ENCODE data around the gene DHX35. TPM values are rescaled to one million over a fixed set of nuclear protein-coding genes. Genes with fewer than 3 reads are reported as not detected.

Gene DHX35
- total RNA-seq, 1 experiment from 2014 or later = 11.2 TPM

DNA sequence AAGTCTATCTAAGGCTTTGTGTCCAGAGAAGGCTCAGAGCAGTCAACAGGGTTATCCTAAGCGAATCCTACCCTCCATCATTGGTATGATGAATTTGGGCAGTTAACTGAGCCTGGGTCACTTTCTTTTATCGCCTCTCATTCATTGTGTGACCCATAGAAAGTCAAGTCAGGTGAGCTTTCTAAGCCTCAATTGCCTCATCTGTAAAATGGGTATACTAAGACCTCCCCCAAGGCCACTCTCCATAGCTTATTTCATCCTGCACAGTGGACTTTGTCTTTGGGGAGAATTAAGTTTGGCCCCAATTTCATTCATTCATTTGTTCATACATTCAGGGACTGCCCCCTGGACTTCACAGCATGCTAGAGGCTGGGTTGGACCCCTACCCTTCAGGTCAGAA lies 110.5 kb downstream of the DHX35 start (continued):
- TF ChIP-seq, protein P1, sequence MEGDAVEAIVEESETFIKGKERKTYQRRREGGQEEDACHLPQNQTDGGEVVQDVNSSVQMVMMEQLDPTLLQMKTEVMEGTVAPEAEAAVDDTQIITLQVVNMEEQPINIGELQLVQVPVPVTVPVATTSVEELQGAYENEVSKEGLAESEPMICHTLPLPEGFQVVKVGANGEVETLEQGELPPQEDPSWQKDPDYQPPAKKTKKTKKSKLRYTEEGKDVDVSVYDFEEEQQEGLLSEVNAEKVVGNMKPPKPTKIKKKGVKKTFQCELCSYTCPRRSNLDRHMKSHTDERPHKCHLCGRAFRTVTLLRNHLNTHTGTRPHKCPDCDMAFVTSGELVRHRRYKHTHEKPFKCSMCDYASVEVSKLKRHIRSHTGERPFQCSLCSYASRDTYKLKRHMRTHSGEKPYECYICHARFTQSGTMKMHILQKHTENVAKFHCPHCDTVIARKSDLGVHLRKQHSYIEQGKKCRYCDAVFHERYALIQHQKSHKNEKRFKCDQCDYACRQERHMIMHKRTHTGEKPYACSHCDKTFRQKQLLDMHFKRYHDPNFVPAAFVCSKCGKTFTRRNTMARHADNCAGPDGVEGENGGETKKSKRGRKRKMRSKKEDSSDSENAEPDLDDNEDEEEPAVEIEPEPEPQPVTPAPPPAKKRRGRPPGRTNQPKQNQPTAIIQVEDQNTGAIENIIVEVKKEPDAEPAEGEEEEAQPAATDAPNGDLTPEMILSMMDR (IDR thresholded peaks at IDR 0.05 in 2 of 3, conservative IDR thresholded peaks at IDR 0.05 in 1 of 3; ENCODE audit: borderline replicate concordance in 1 of 3, insufficient read depth in 1 of 3, low read depth in 2 of 3, low read length in 2 of 3) = no peak
- no peak for TF ChIP-seq ZBTB33 (IDR thresholded peaks at IDR 0.05; ENCODE audit: extremely low read depth, insufficient replicate concordance, low read length)

- BruUV-seq (replicated peaks) = no TSS peak
- H2AFZ ChIP-seq (ENCODE audit: low read depth, low read length, poor library complexity, severe bottlenecking) = no peak overlapping the region
- no peak overlapping the region for H3K9ac ChIP-seq (ENCODE audit: low read length)
- no peak overlapping the region for H3K27ac ChIP-seq (ENCODE audit: low read depth, low read length)
- H3K36me3 ChIP-seq (ENCODE audit: control insufficient read depth in 1 of 2, insufficient read depth in 2 of 2, low read length in 2 of 2) = no peaks in the 10 kb centered on the region
- no peaks in the 10 kb centered on the region for H4K20me1 ChIP-seq (ENCODE audit: insufficient read depth)
- no peak overlapping the region for H3K4me2 ChIP-seq (ENCODE audit: low read length)
- peaks cover under 1 to 6% of the 10 kb centered on the region in 2 experiments; a peak in 3 of 4 replicates for H3K4me1 ChIP-seq (ENCODE audit: control insufficient read depth in 1 of 2, insufficient read depth in 2 of 2, low read length in 2 of 2)
- no peaks in the 10 kb centered on the region for H3K79me2 ChIP-seq (ENCODE audit: insufficient read depth, low read length)
- ATAC-seq (no peak), DNase-seq (ENCODE audit: low read depth, low spot score) (no peak)
- ChIA-PET POLR2A (no interaction called here), CTCF (interaction anchor here (1.7 kb wide), 1 partner anchor 25 kb away, joined by 3 read pairs; no protein-coding TSS in a partner anchor), RAD21 (ENCODE audit: low non-redundant PET in 1 of 2, low total read pairs in 2 of 2, uncharacterized antibody in 2 of 2, unreplicated experiment in 2 of 2) (no interaction called here)
- TF ChIP-seq ELF1 (IDR thresholded peaks at IDR 0.05; ENCODE audit: borderline replicate concordance, low read depth) = no peak
- TF ChIP-seq, protein P2, sequence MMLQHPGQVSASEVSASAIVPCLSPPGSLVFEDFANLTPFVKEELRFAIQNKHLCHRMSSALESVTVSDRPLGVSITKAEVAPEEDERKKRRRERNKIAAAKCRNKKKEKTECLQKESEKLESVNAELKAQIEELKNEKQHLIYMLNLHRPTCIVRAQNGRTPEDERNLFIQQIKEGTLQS (IDR thresholded peaks at IDR 0.05) = no peak
- no peak for TF ChIP-seq EZH2phosphoT487 (IDR thresholded peaks at IDR 0.05; ENCODE audit: borderline replicate concordance)
- no peak for TF ChIP-seq MAX (IDR thresholded peaks at IDR 0.05)
- TF ChIP-seq ZFX (IDR thresholded peaks at IDR 0.05) = no peak
- TF ChIP-seq SIN3A (IDR thresholded peaks at IDR 0.05; ENCODE audit: low read depth) = no peak
- no peak for TF ChIP-seq ZBTB33 (IDR thresholded peaks at IDR 0.05; ENCODE audit: extremely low read depth, insufficient replicate concordance, low read length)
- intact Hi-C loops (cut with micrococcal nuclease) = no loop called here
- no peaks in the 10 kb centered on the region for H3K27me3 ChIP-seq (ENCODE audit: insufficient read depth, low read length)
- no peaks in the 10 kb centered on the region for H3K9me2 ChIP-seq (ENCODE audit: insufficient read depth)
- H3K4me3 ChIP-seq (replicated peaks in 1 of 2; ENCODE audit: low read depth in 1 of 2, low read length in 2 of 2) = no peak overlapping the region
- H3K9me3 ChIP-seq (ENCODE audit: control insufficient read depth in 1 of 2, insufficient read depth in 1 of 2, low read depth in 1 of 2, low read length in 2 of 2) = no peaks in the 10 kb centered on the region
Observed at GRCh38 chr20:39075731-39076130, 113.6 kb downstream of the DHX35 start.

Measured in HCT116 (cell line).